Peyer's patch (tissue), 4 donors: Measurements from ENCODE around the gene FOXD2.

Experiments used
- CTCF ChIP-seq, 6 experiments: fragments of 450-650 bp in 4 of 6; fragments of 200-600 bp in 2 of 6; sonication (generic) in 1 of 6; IDR thresholded peaks; one replicate each; pipeline ENCODE4 v1.5.1; 2017 to 2019; ENCODE audit warnings: antibody characterized with exemption in 6 of 6, mild to moderate bottlenecking in 3 of 6, moderate library complexity in 1 of 6
- POLR2A ChIP-seq, 2 donors: fragments of 450-650 bp; IDR thresholded peaks; one replicate each; pipeline ENCODE4 v1.5.1; 2017; ENCODE audit warnings: antibody characterized with exemption in 2 of 2, mild to moderate bottlenecking in 2 of 2, moderate library complexity in 2 of 2

- TF ChIP-seq POLR2A (IDR thresholded peaks at IDR 0.05), result no peak
- no peak for TF ChIP-seq CTCF (IDR thresholded peaks at IDR 0.05)
Measured at GRCh38 chr1:47465605-47466004, 27.8 kb downstream of the FOXD2 start.
